ENCODE data around the gene SOX5. TPM values are rescaled to one million over a fixed set of nuclear protein-coding genes. Genes with fewer than 3 reads are reported as not detected.
"Not testable (repeated sequence)": the region's sequence is repeated elsewhere in the genome, so short reads cannot be mapped to it uniquely, and the experiment has no call there.

Gene SOX5
- total RNA-seq, 1 donor from 2014 or later: 0.86 TPM

- intact Hi-C loops (cut with micrococcal nuclease): no loop called here
These were observed 101.6 kb downstream of the SOX5 start for GRCh38 chr12:23847857-23848256.

DNA sequence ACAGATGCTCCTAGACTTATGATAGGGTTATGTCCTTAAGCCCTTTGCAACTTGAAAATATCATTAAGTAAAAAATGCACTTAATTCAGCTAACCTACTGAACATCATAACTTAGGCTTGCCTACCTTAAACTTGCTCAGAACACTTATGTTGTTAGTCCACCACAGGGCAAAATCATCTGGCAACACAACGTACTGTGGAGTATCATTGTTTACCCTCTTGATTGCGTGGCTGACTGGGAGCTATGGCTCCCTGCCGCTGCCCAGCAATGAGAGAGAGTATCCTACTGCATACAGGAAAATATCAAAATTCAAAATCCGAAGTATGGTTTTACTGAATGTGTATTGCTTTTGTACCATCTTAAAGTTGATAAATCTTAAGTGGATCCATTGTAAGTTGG is 105.5 kb downstream of the SOX5 start:
- intact Hi-C loops (cut with micrococcal nuclease): no loop called here

GRCh38 chr12:23834076-23834475 is 115.4 kb downstream of the SOX5 start:
- intact Hi-C loops (cut with micrococcal nuclease): no loop called here

- intact Hi-C loops (cut with micrococcal nuclease): no loop called here
These were observed 117.7 kb downstream of the SOX5 start for GRCh38 chr12:23831739-23832138.

GRCh38 chr12:23830210-23830609 is 119.3 kb downstream of the SOX5 start:
- intact Hi-C loops (cut with micrococcal nuclease): no loop called here

- intact Hi-C loops (cut with micrococcal nuclease): no loop called here
These were observed 122.1 kb downstream of the SOX5 start for GRCh38 chr12:23827353-23827752.

GRCh38 chr12:23825124-23825523 is 124.3 kb downstream of the SOX5 start:
- intact Hi-C loops (cut with micrococcal nuclease): not testable (repeated sequence)

DNA sequence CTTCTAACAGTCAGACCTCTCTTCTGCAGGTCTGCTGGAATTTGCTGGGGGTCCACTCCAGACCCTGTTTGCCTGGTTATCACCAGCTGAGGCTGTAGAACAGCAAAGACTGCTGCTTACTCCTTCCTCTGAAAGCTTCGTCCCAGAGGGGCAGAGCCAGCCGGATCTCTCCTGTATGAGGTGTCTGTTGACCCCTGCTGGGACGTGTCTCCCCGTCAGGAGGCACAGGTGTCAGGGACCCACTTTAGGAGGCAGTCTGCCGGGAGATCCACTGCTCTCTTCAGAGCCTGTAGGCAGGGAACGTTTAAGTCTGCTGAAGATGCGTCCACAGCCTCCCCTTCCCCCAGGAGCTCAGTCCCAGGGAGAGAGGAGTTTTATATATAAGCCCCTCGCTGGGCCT is 125.1 kb downstream of the SOX5 start:
- intact Hi-C loops (cut with micrococcal nuclease): no loop called here

GRCh38 chr12:23822883-23823282 is 126.6 kb downstream of the SOX5 start:
- intact Hi-C loops (cut with micrococcal nuclease): not testable (repeated sequence)

DNA sequence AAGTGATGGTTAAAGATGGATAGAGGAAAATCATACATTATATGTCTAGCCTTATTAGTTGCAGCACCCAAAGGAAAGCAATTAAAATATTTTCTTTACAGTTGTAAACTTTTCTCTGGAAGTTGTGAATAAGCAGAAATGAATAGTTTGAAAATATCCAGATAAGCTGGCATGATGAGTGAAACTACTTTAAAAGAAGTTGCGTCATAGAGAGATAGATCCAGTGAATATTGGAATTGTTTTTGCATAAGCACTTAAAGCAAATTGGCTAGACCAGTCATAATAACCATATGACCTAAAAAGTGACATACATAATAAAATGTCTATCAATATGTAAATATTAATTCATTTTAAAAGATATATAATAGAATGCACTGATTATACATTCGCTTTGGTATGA is 132.1 kb downstream of the SOX5 start:
- intact Hi-C loops (cut with micrococcal nuclease): no loop called here

DNA sequence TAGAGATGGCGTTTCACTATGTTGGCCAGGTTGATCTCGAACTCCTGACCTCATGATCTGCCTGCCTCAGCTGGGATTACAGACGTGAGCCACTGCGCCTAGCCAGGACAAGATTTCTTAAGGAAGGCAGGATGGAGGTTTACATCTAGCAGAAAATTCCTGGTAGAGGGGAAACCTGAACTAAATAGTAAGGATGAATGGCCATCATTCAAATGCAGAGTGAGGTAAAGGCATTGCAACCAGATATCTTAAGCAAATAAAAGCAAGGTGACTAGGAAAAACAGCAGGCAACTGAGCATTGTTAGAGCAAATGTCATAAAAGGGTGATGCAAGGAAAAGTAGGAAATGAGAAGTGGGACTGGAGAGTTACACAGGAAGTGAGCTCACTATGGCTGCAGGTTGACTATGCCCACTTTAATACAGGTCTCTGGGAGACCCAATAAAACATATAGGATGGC is 133.0 kb downstream of the SOX5 start:
- intact Hi-C loops (cut with micrococcal nuclease): no loop called here

DNA sequence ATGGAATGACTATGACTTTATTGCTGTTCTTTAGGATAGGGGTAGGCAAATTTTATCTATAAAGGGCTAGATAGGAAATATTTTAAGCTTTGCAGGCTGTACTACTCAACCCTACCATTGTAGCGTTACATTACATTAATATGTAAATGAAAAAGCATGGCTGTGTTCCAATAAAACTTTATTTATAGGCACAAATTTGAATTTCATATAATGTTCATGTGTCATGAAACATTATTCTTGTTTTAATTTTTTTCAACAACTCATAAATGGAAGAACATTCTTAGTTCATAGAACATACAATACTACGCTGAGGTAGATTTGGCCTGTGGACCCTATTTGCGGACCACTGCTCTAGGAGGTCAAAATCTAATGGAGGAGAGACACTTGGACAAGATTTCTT is 133.7 kb downstream of the SOX5 start:
- intact Hi-C loops (cut with micrococcal nuclease): no loop called here

DNA sequence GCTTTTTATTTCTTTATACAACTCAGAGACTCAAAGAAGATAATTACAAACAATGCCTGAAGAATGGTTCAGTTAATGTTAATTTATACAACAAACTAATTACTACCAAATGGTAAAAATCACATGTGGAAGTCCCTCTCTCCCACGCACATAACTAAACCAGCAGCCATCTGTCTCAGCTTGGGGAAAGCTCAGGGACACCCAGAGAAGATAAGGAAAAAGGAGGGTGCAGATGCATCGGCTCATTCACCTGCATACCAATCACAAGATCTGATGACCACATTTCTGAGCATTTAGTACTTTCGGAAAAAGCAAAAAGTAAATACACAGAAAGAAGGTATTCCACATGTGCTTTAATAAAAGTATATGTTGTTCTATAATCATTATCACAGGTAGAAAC is 136.3 kb downstream of the SOX5 start:
- intact Hi-C loops (cut with micrococcal nuclease): no loop called here

GRCh38 chr12:23810329-23810902 is 139.1 kb downstream of the SOX5 start:
- intact Hi-C loops (cut with micrococcal nuclease): no loop called here

DNA sequence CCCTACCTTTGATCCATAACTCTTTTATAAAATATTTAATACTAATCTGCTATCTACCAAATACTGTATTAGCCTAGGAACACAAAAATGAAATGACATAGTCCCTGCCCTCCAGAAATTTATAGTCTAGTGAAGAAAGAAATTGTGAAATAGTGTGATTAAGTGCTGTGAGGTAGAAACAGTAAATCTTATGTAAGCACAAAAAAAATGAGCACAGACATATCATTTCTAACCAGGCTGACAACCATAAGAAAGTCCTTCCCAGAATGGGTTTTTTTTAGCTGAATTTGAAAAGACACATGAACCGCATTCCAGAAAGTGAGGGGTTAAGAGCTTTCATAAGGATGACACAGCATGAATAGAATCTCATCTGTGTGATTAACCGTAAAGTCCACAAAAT is 145.9 kb downstream of the SOX5 start:
- intact Hi-C loops (cut with micrococcal nuclease): no loop called here

GRCh38 chr12:23795494-23795893 is 154.0 kb downstream of the SOX5 start:
- intact Hi-C loops (cut with micrococcal nuclease): no loop called here

- intact Hi-C loops (cut with micrococcal nuclease): no loop called here
These were observed 168.4 kb downstream of the SOX5 start for GRCh38 chr12:23781118-23781517.

DNA sequence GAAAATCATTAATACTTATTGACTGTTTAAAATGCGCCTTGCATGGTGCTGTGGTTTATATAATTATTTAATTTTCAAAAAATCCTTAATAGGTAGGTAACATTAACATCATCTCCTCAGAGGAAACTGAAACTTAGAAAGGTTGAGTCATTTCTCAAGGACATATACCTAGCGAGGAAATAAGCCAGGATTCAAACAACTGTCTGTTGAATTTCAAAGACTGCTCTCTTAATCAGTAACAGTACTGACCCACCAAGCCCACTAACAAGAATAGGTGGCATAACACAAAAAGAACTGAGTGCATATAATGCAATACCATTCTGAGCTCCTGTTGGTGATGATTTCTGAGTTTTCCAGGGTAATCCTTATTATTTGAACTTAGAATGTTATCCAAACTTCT is 174.3 kb downstream of the SOX5 start:
- intact Hi-C loops (cut with micrococcal nuclease): no loop called here

DNA sequence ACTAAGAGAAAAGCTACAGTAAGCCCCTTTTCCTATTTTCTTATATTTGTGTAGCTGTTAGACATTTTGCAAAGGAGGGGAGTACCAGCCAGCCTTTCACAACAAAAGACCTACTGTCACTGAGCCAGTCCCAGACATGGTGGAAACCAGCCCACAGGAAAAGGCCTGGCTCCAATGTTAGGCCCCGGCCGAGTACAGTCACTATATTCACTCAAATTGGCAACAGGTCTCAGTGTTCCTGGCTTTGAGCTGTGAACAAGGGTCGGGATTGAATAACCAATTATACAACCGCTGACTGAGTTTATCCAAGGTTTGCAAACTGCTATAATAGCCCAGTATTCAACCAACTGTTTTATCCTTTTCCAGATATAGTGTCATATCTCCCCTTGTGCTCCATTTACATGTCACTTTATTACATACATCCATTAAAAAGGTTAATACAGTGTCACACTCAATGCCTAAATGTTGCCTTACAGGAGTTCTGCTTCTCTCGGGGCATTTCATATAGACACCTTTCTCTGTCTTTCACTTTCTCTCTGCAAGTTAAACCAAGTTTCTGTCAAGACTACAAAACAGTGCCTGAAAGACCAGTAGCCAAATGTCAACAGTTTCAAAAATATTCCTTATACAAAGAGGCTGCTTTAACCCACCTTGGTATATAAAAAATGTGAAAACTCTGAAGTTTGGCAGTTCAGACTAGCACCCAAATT is 178.1 kb downstream of the SOX5 start:
- intact Hi-C loops (cut with micrococcal nuclease): no loop called here

GRCh38 chr12:23770202-23770938 is 179.1 kb downstream of the SOX5 start:
- intact Hi-C loops (cut with micrococcal nuclease): no loop called here

DNA sequence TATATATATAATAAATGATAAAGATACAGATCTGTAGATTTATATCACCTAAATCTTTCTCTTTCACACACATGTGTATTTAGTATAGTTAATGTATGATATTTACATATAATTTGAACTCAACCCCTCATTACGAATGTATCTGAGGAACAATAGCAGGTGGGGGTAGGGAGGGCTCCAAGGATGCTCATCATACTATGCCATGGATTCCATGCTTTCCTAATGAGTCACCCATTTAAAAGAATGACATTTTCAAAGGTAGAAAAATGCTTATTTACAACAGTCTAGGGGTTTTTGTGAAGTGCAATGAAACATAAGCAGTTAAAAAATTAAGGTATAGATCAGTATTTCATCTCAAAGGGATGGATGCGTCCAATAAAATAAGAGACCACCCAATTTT is 181.6 kb downstream of the SOX5 start:
- intact Hi-C loops (cut with micrococcal nuclease): no loop called here

DNA sequence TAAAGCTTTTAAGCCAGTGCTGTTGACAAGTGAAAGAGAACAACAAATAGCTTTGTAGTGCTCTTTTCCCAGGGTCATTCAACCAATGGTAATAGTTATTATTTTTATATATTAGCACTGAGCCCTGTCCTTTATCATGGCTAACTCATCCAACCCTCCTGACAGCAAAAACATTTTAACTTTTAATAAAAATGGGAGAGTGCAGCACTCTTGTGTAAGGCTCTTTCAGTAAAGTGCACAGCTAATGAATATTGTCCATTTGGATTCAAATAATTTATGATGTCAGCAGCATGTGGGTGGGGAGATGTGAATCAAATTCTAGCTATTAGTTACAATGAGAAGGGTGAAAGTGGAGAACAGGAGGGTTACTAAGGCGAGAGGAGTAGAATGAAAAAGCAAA is 185.7 kb downstream of the SOX5 start:
- intact Hi-C loops (cut with micrococcal nuclease): no loop called here

DNA sequence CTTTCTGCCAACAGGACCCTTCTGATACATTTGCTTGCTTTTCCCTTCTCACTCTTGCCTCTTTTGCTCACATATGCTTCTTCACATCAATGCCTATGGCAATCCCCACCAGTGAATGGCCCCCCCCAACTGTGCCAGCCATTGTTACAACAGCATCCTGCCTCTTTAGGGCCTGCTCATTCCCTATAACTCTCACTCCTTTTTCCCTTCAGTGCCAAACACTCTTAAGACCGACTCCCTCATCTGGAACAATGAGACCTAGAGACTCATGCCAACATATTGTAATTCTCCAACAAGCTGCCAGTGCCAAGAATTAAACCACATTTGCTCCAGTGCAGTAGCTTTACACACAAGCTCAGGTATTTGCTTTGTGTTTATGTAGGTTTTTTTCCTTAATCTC is 189.0 kb downstream of the SOX5 start:
- intact Hi-C loops (cut with micrococcal nuclease): no loop called here
